HG03565 (cell line): ENCODE results near the gene BICC1.

Experiments used
- ATAC-seq: cut with Tn5 transposase; IDR thresholded peaks from one replicate; pipeline ENCODE4 v1.9.1; 2021; ENCODE audit warnings: mild to moderate bottlenecking, moderate library complexity; ENCODE audit not compliant: unreplicated experiment

BICC1 gene

DNA sequence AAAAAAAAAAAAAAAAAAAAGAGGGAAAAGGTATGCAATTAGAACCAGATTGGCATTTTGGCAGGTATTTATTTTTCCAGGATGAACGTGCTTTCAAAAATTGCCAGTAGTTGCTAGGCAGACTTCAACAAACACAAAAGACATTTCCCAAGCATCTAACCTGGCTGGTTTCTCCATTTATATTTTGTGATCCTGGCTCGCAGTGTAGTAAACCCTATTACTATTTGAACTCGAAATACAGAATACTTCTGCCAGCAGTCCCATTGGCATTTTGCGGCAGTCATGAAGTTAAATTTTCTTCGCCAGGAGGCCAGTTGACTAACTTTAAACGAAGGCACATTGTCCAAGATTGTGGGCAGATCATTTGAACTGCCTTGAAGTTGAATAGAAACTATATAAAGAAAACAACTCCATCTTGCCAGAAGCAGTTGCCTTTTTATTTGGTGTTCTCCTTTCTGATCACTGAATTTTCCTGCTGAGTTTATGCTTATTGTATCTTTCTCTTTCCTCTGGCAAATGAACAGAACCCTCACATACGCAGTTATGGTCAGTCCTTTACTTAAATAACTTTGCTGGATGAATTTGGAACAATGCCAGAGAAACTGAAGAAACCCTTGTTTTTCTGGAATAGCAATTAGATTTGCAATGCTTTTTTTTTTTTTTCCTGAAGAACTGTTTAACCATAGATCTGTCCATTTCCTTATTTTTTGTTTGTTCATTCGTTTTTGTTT, 132.9 kb downstream of the BICC1 start:
- no peak for ATAC-seq

DNA sequence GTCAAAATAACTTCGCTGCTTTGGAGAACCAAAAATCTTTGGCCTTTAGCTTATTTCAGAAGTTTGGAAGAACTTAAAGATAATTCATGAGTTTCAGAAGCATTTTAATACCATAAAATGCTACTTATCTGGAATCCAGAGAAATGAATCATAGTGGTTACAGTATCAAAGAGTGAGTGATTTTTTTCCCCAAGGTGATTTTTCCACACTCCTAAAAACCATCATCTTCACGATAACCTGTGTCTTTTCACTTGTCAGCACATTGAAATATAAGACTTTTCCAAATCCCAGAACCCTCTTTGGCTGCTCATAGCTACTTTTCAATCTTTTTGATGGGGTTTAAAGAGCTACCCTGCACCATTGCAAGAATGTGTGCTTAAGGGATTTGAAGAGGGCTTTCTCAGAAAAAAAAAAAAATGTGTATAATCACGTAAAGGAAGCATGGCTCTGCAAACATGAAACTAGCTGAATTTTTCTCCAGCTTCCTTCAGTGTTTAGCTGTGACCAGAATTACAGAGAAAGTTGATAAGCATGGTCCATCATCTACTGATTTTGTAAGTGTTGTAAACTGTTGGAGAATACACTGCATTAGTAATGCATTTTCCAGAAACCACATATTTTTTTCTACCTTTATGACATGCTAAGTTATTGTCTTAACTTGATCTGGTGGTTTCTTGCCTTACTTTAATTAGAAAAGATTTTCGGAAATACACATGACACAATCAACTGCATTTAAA, 134.9 kb downstream of the BICC1 start:
- no peak for ATAC-seq

DNA sequence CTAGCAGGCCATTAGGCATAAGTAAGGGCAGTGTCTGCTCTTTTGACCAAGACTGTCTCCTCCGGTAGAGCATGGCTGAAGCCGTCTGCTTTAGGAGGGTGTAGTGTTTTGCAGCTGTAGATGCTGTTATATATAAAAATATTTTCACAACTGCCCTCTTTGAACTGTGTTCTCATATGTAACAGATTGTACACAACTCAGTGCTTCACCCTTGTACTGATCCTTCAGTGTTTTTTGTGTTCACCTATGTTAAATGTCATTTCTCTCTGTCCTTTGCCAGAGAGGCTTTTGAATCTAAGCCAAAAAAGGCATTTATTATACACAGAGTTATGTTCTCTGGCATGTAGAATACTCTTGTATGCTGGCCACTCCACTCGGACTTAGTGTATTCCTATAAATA, 135.5 kb downstream of the BICC1 start:
- ATAC-seq = no peak

DNA sequence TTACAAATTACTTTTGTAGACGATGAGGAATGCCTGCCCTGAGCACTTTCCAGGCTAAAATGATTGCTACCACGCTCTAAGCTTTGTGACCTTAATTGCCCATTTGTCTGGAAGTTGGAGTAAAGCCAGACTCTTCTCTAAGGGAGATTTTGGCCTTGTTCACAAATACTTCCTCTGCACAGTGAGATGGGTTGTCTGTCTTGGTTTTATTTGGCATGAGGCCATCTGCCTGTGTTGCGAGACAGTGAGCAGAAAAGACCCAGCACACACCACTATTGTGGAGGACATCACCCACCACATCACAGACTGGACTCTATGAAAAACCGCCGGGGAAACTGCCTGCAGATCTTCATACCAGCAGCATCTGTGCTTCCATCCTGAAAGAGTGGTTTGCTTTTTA, 138.4 kb downstream of the BICC1 start:
- ATAC-seq = no peak

DNA sequence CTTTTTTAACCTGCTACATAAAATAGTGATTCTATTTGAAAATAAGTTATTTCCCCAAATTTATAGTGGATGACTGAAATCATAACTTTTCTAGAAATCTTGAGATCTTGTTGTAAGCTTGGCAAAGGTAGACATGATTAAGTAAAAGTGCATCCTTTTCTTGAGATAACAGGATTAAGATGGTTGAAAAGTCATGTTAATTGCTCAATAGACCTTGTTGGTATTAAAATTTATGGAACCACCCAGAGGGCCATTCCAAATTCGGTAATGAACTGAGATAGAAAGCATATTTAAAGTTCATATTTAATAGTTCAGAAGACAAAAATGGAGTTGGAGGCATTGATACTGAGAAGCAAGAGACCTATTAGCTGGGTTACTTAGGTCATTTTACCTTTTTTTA, 139.1 kb downstream of the BICC1 start:
- no peak for ATAC-seq

DNA sequence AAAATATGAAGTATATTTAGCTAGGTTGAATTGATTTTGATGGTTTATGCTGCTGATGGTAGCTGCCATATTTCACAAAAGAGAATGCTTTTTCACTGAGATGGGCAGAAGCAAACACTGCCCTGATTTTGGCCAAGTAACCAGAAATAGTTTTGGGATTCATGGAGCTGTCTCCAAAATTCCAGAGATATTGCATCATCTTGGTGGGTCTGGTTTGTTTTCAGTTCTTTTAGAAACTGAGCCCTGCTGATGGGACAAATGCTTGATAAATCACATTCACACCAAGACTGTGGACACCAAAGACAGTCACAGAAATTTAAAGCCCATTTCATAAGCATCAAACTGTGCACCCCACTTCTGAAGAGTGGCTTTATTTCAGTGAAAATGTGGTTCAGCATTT, 140.5 kb downstream of the BICC1 start:
- no peak for ATAC-seq

DNA sequence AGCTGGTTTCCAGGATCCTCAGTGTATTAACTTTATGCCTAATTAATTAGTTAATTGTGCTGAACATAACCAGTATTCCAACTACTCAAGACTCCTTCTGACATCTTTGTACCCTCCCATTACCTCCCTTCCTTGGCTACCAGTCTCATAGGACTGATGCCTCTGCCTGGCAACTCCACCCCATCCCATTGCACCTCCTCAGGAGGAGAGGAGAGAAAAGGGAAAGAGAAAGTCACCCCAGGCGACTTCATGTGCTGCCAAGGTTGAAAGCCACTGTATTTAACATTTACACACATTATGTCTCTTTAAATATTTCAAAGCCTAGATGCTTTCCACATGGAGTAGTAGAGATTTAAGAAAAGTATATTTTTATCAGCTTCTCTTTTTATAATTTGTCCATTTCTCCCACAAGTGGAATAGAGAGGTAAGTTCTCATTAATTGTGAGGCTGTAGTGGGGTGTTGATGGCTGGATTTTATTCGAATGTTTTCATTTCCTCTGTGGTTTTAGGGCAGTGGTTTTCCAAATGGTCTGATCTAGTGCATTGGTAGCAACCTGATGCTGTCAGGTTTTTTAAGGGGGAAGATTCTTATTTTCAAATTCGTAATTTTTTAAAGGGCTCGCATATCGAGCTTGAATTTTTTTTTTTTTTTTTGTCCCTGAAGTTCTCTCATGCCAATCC, 148.0 kb downstream of the BICC1 start:
- ATAC-seq = no peak

DNA sequence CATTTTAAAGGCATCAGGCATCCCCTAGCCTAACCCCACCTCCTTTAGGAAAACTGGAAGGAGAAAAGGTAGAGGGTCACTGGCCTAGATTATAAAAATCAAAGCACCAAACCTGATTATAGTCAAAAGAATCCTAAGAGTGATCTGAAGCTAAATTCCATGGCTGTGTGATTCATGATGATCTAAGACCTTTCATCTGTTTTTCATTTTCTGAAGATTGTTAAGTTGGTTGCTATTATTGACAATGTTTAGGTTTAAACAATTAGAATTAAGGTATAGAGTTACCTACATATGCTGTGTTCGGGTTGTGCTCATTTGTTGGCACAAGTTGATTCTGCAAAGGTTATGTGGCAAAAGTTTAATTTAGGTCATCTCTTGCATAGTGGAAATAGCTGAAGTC, 148.7 kb downstream of the BICC1 start:
- no peak for ATAC-seq

DNA sequence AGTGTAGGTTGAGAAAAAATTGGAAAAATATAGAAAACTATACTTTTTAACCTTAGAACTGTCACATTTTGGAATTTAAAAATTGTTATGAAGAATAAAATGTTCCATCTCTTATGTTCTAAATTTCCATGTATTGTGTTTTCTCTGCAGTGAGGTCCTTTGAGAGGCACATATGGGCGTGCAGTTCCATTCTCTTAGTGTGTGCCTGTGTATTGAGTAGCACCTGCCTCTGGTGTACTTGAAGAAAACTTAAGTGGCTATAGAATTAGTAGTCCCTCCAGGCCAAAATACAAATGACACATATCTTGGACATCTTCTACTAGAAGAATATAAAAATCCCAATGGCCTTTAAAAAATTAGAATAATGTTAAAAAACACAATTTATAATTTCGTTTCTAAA, 149.2 kb downstream of the BICC1 start:
- ATAC-seq = no peak

DNA sequence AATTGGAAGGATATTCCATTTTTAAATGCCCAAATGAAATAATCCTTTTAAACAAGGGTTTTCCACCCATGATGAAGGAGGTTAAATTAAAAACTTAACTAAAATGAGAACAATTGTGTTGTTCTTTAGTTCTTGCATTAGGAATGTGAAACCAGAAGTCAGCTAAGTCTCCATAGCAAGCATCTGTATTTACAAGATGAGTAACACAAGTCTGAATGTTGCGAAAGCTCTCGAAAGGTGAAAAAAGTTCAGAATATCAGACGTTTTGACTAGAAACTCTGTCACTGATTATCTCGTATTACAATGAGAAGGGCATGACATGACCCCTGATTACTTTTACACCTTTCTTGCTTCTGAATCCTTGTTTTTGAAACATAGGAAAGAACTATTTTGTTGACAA, 149.6 kb downstream of the BICC1 start:
- no peak for ATAC-seq

DNA sequence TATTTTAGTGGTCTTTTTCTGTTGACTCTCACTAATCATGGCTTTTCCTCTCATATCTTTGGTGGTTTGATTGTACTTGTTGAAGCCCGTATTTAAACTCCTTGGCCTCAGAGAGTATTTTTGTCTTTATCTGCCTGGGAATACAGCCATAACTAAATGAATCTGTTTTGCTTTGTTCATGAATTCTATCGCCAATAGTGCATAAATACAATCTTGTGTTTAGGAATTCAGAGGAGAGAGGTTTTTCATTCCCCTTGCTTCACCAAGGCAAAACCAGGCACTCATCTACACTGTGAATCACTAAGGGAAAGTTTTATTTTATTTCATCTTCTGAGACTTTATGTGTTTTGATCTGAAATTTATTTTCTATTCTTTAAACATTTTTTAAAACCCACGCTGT, 152.7 kb downstream of the BICC1 start:
- no peak for ATAC-seq

DNA sequence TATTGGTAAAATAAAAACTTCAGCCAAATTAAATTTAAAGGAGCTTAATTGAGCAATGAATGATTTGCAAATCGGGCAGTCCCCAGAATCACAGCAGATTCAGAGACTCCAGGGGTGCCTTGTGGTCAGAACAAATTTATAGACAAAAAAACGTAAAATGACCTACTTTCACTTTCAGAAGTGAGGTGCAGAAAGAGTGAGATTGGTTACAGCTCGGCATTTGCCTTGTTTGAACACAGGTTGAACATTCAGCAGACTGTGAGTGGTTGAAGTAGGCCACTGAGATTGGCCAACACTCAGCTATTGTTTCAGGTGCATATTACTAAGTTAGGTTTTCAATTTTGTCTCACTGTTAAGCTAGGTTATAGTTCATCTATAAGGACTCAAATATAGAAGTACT, 153.4 kb downstream of the BICC1 start:
- ATAC-seq = no peak

DNA sequence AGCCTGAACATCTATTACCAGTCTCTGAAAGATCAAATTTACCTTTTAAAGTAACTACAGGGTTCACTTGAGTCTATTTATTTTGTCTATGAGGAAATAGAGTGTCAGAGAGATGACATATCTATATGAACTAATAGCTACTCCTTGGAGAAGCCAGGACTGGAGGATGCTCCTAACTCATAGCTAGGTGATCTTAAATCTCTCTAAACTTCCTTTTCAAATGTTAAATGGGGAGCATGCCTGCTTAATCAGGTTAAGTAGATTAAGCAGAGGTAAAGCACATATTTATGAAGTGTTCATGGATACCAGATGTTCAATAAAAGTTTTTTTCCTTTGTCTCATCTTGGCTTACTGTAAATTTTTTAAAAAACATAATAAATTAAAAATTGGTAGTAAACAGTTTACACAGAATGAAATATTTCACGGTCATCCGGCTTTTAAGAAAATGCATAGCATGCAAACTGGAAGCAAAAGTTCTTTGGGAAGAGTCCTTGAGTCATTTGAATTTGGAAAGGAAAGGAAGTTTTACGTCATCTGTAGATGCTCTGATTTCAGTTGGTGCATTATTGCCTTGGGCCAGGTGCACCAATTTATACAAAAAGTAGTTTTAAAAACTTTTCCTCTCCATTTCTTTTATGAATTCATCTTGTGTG, 155.1 kb downstream of the BICC1 start:
- no peak for ATAC-seq

DNA sequence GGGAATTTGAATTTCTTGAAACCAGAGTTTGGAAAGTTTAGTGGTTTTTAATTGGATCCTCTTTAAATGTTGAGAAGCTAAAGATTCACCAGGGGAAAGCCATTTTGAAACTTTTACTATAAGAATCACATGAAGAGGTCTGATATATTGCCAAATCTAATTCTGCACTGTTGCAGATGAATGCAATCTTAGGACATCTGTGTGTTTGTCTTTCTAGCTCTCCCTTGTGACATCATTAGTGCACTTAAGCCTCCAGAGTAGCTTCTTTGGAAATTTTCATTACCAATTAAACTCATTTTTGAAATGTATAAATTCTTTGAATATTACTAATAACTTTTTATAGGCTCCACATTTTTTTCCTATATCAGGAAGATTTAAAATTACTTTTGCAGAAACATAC, 160.2 kb downstream of the BICC1 start:
- no peak for ATAC-seq

DNA sequence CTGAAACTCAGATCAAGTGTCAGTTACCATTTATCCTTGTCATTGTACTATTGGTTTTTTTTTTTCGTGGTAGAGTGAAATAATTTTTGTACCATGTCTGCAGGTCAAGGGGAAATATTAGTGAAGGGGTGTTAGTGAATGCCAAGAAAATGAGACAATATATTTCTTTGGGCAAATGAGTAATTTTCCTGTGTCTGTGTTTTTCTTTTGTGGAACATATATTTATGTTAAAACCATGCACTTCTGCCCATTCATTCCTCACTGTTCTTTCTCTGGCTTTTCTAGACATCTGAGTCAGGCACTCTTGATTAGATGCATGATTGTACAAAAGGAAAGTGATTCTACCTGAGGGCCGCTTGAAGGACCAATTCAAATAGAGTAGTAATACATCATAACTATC, 161.6 kb downstream of the BICC1 start:
- no peak for ATAC-seq

DNA sequence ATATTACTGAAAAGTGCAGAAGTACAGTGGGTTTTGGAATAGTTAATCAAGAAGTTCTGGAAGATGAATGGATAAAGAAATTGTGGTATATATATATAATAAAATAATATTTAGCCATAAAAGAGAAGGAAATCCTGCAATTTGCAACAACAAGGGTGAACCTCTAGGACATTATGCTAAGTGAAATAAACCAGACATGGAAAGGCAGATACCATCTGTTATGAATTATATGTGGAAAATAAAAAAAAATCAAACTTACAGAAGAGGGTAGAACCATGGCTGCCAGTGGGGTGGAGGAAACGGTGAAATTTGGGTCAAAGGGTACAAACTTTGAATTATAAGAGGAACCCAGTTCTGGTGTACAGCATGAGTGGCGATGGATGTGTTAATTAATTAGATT, 162.6 kb downstream of the BICC1 start:
- ATAC-seq = no peak

DNA sequence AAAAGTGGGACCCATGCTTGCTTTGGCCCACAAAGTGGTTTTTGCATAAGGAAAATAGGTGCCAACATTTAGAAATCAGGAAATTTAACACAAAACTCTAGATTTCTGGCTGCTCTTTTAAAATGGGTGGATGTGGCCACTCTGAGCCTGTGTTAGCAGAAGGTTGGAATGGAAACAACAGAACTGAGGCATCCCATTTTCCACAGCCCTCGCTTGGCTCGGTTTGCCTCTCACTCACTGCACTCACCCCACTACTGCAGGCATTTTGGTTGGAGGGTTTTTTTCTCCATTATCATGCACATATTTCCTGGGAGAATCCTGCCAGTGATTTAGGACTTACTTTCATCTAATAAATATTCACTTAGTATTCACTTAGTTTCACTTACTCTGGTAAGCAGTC, 178.9 kb downstream of the BICC1 start:
- no peak for ATAC-seq

DNA sequence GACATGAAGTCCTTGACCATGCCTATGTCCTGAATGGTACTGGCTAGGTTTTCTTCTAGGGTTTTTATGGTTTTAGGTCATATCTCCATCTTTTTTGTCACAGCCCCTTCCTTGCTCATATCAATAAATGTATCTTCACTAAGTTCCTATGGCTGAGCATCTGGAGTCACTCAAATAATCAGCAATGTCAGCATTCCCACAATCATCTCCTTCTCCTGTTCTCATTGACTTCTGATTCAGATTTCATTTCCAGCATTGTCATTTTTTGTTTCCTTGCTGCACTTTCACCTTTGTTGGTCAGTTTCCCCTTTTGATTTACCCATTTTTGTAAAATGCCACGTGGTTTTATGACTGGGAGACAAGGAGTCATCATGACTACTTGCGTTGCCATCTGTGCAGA, 181.2 kb downstream of the BICC1 start:
- ATAC-seq = no peak

DNA sequence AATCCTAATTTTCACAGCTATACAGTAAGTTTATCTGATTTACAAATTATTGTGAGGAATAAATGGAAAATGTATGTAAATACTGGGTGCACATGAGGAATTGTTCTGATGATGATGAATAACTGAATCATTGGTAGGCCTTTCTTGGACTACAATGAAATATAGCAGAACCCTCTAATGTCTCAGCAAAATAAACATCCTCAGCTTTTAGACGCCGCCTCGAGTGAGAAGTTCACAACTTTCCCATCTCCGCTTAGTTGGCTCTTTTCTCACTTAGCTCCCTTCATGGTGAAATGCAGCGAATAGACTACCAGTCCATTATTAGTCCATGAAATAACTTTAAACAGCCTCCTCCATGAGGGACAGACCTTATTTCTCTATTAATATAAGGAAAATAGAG, 182.3 kb downstream of the BICC1 start:
- ATAC-seq = no peak

DNA sequence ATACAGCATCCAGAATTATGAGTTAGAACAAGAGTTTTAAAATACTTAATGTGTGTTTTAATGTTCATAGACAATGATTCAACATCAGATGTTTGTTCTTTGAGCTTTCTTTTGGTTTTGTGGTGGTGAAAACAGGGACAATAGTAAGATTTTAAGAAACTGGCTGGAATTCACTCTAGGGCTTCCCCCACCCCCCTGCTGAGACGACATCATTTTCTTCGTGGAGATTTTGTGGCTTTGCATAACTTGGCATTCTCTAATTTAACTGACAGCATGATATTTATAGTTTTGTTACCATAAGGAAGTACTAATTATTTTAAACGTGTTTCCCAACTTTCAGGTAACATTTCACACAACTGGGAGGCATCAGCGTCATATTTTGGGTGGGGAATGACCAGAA, 184.1 kb downstream of the BICC1 start:
- ATAC-seq = no peak

DNA sequence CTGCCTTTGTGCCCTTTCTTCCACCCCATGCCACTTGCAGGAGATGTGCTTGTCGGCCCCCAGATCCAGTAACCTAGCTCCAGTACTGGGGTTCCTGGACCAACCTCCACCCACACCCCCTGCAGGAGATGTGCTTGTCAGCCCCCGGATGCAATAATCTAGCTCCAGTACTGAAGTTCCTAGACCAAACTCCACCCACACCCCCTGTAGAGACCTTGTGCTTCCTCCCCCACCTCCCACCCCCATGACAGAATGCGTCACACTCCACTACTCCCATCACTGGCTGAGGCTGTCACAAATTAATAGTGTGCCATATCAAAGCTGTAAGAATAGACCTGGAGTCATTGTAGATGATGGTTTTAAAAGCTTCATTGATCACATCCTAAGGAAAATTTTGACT, 185.0 kb downstream of the BICC1 start:
- no peak for ATAC-seq
